Naive thymus-derived CD4-positive, alpha-beta T cell (primary cell): ENCODE data around the gene WDHD1. TPM values are rescaled to one million over a fixed set of nuclear protein-coding genes. Genes with fewer than 3 reads are reported as not detected.
A peak's percentile ranks its signal among the peaks of the same experiment; 100 is the strongest.
"Not testable (repeated sequence)": the region's sequence is repeated elsewhere in the genome, so short reads cannot be mapped to it uniquely, and the experiment has no call there.

Source experiments
- ATAC-seq: fragments of 150-1000 bp; cut with Tn5 transposase; 2 replicates; pipeline ENCODE4 v1.10.0; 2021; ENCODE audit warnings: mild to moderate bottlenecking, moderate library complexity
- CTCF ChIA-PET: fragments of 350-600 bp; sonication (Branson Sonifier 250); formaldehyde crosslinking; loops from one replicate; lab custom pipeline; 2021; ENCODE audit warnings: antibody characterized with exemption; lab: Charles Lee
- POLR2A ChIA-PET: fragments of 350-600 bp; sonication (Branson Sonifier 250); formaldehyde crosslinking; loops from one replicate; lab custom pipeline; 2021; ENCODE audit warnings: antibody characterized with exemption, inconsistent platforms; lab: Charles Lee
- DNase-seq, 9 donors: peaks; one replicate each; pipeline versions ENCODE4 v3.0.0 to v3.0.0-alpha.2; 2020 to 2022; ENCODE audit warnings: mixed read lengths in 1 of 9
- H3K27ac ChIP-seq: one replicate; pipeline ENCODE4 v1.7.0; 2013; ENCODE audit warnings: mild to moderate bottlenecking, low read depth, low read length, moderate library complexity
- H3K27me3 ChIP-seq, 2 donors: one replicate each; pipeline ENCODE4 v1.7.0; 2013; ENCODE audit warnings: low read length in 2 of 2, mild to moderate bottlenecking in 2 of 2, moderate library complexity in 2 of 2; ENCODE audit not compliant: control insufficient read depth in 2 of 2, insufficient read depth in 2 of 2
- H3K36me3 ChIP-seq, 3 experiments: 1 replicate in 2 of 3; 2 replicates in 1 of 3; pipeline ENCODE4 v1.7.0; 2013; ENCODE audit warnings: low read length in 3 of 3, mild to moderate bottlenecking in 3 of 3, moderate library complexity in 1 of 3; ENCODE audit not compliant: insufficient read depth in 3 of 3, control insufficient read depth in 2 of 3
- H3K4me1 ChIP-seq, 2 donors: one replicate each; pipeline ENCODE4 v1.7.0; 2013; ENCODE audit warnings: low read length in 2 of 2, mild to moderate bottlenecking in 2 of 2, moderate library complexity in 1 of 2; ENCODE audit not compliant: control insufficient read depth in 2 of 2, insufficient read depth in 2 of 2
- H3K4me3 ChIP-seq: 2 replicates; pipeline ENCODE4 v1.7.0; 2013; ENCODE audit warnings: mild to moderate bottlenecking, low read length
- H3K9me3 ChIP-seq, 3 experiments: 1 replicate in 2 of 3; 2 replicates in 1 of 3; pipeline ENCODE4 v1.7.0; 2013; ENCODE audit warnings: low read length in 3 of 3; ENCODE audit not compliant: control insufficient read depth in 2 of 3
- H3K27ac Mint-ChIP-seq, 9 donors: one replicate each; pipeline ENCODE4 v1.8.0; 2020 to 2022; ENCODE audit warnings: mixed read lengths in 9 of 9, mild to moderate bottlenecking in 8 of 9, moderate library complexity in 5 of 9, inconsistent platforms in 2 of 9
- H3K27me3 Mint-ChIP-seq, 5 donors: one replicate each; pipeline ENCODE4 v1.8.0; 2021 to 2022; ENCODE audit warnings: mixed read lengths in 5 of 5, mild to moderate bottlenecking in 1 of 5
- H3K36me3 Mint-ChIP-seq, 5 donors: one replicate each; pipeline ENCODE4 v1.8.0; 2020 to 2022; ENCODE audit warnings: mixed read lengths in 5 of 5, mild to moderate bottlenecking in 3 of 5, inconsistent platforms in 1 of 5
- H3K4me1 Mint-ChIP-seq, 7 donors: one replicate each; pipeline ENCODE4 v1.8.0; 2020 to 2022; ENCODE audit warnings: mixed read lengths in 7 of 7, mild to moderate bottlenecking in 3 of 7, inconsistent platforms in 1 of 7
- H3K4me3 Mint-ChIP-seq, 10 donors: one replicate each; pipeline ENCODE4 v1.8.0; 2020 to 2022; ENCODE audit warnings: mild to moderate bottlenecking in 10 of 10, mixed read lengths in 10 of 10, moderate library complexity in 6 of 10, inconsistent platforms in 2 of 10
- H3K9me3 Mint-ChIP-seq, 11 donors: one replicate each; pipeline ENCODE4 v1.8.0; 2020 to 2022; ENCODE audit warnings: mixed read lengths in 11 of 11, mild to moderate bottlenecking in 4 of 11, inconsistent platforms in 1 of 11, moderate library complexity in 1 of 11
- intact Hi-C, 2 donors: fragments of 100-400 bp; cut with micrococcal nuclease; formaldehyde crosslinking; loops; one replicate each; pipeline ENCODE4 v1.15.1; 2023
- polyA plus RNA-seq, 2 donors: library from polyadenylated mRNA; unstranded; fragments of 300-500 nt; fragmentation: Illumina TruSeq; gene quantifications; one replicate each; pipeline ENCODE4 v1.2.3, GENCODE V29; 2021
- total RNA-seq, 6 experiments: library from RNA in 5 of 6; stranded (reverse) in 5 of 6; gene quantifications; 1 replicate in 5 of 6; 2 replicates in 1 of 6; pipeline ENCODE4 v1.2.3 and lab custom pipeline; 2021 to 2026

The WDHD1 gene
- total and polyA plus RNA-seq, 7 experiments from 2014 or later = 1.6 to 26.6 (median 3.3) TPM

GRCh38 chr14:54975856-54976255, 51.0 kb downstream of the WDHD1 start:
- no peak overlapping the region for H3K4me3 ChIP-seq
- peaks cover 0 to 15% (median 7%) of the 10 kb centered on the region in 5 donors for H3K36me3 Mint-ChIP-seq
- no peaks in the 10 kb centered on the region for H3K36me3 ChIP-seq
- H3K27me3 ChIP-seq = no peaks in the 10 kb centered on the region
- intact Hi-C loops = no loop called here
- H3K4me1 Mint-ChIP-seq = peaks cover 0 to 8% (median 0%) of the 10 kb centered on the region in 7 donors
- ATAC-seq = no peak
- no peaks in the 10 kb centered on the region for H3K9me3 Mint-ChIP-seq
- no peak overlapping the region for H3K27ac Mint-ChIP-seq
- no peaks in the 10 kb centered on the region for H3K4me1 ChIP-seq
- ChIA-PET CTCF (no interaction called here), POLR2A (no interaction called here)
- H3K27me3 Mint-ChIP-seq = no peaks in the 10 kb centered on the region
- H3K9me3 ChIP-seq = no peaks in the 10 kb centered on the region
- H3K4me3 Mint-ChIP-seq = no peak overlapping the region
- no peak overlapping the region for H3K27ac ChIP-seq
- DNase-seq = no peak

GRCh38 chr14:54974788-54975414, 52.0 kb downstream of the WDHD1 start:
- Histone ChIP-seq H3K9me3 (no peaks in the 10 kb centered on the region), H3K36me3 (no peaks in the 10 kb centered on the region), H3K27me3 (no peaks in the 10 kb centered on the region), H3K4me3 (no peak overlapping the region), H3K4me1 (no peaks in the 10 kb centered on the region), H3K27ac (no peak overlapping the region)
- H3K4me3 Mint-ChIP-seq = no peak overlapping the region
- no peak overlapping the region for H3K27ac Mint-ChIP-seq
- intact Hi-C loops = no loop called here
- H3K9me3 Mint-ChIP-seq = no peaks in the 10 kb centered on the region
- H3K4me1 Mint-ChIP-seq = peaks cover 0 to 8% (median 0%) of the 10 kb centered on the region in 7 donors
- CTCF ChIA-PET = no interaction called here
- DNase-seq (no peak), ATAC-seq (no peak)
- no peaks in the 10 kb centered on the region for H3K27me3 Mint-ChIP-seq
- peaks cover 0 to 21% (median 14%) of the 10 kb centered on the region in 5 donors for H3K36me3 Mint-ChIP-seq
- POLR2A ChIA-PET = no interaction called here

GRCh38 chr14:54967496-54967895, 59.4 kb downstream of the WDHD1 start:
- Histone ChIP-seq H3K4me1 (no peaks in the 10 kb centered on the region), H3K27me3 (no peaks in the 10 kb centered on the region), H3K36me3 (no peaks in the 10 kb centered on the region), H3K9me3 (no peaks in the 10 kb centered on the region), H3K4me3 (no peak overlapping the region), H3K27ac (no peak overlapping the region)
- Mint-ChIP-seq H3K27ac (no peak overlapping the region), H3K4me1 (peaks cover 0 to 9% (median 0%) of the 10 kb centered on the region in 7 donors), H3K27me3 (no peaks in the 10 kb centered on the region), H3K36me3 (peaks cover 3 to 41% (median 29%) of the 10 kb centered on the region in 5 donors), H3K4me3 (no peak overlapping the region), H3K9me3 (no peaks in the 10 kb centered on the region)
- intact Hi-C loops = no loop called here
- ATAC-seq = no peak
- ChIA-PET CTCF (no interaction called here), POLR2A (no interaction called here)
- no peak for DNase-seq

GRCh38 chr14:54955143-54955542, 71.8 kb downstream of the WDHD1 start:
- Mint-ChIP-seq H3K4me3 (no peak overlapping the region), H3K4me1 (no peaks in the 10 kb centered on the region), H3K36me3 (peaks cover 0 to 45% (median 11%) of the 10 kb centered on the region in 5 donors), H3K27me3 (no peaks in the 10 kb centered on the region), H3K27ac (no peak overlapping the region), H3K9me3 (peaks cover 0 to 4% (median 0%) of the 10 kb centered on the region in 11 donors)
- Histone ChIP-seq H3K9me3 (no peaks in the 10 kb centered on the region), H3K4me1 (no peaks in the 10 kb centered on the region), H3K36me3 (no peaks in the 10 kb centered on the region), H3K27me3 (no peaks in the 10 kb centered on the region), H3K4me3 (no peak overlapping the region), H3K27ac (no peak overlapping the region)
- intact Hi-C loops = no loop called here
- ChIA-PET POLR2A (no interaction called here), CTCF (no interaction called here)
- DNase-seq = no peak
- no peak for ATAC-seq

- H3K4me3 ChIP-seq, intact Hi-C loops, H3K27me3 Mint-ChIP-seq, H3K27ac Mint-ChIP-seq, H3K36me3 ChIP-seq, H3K4me1 ChIP-seq, H3K27me3 ChIP-seq, DNase-seq, H3K4me1 Mint-ChIP-seq, H3K9me3 ChIP-seq, H3K27ac ChIP-seq, POLR2A ChIA-PET, H3K9me3 Mint-ChIP-seq, ATAC-seq, H3K4me3 Mint-ChIP-seq, CTCF ChIA-PET: not testable (repeated sequence)
- peaks cover 4 to 50% (median 12%) of the 10 kb centered on the region in 5 donors for H3K36me3 Mint-ChIP-seq
Measured at GRCh38 chr14:54953609-54954008, 73.3 kb downstream of the WDHD1 start.

GRCh38 chr14:54952803-54953202, 74.1 kb downstream of the WDHD1 start:
- H3K4me1 ChIP-seq, H3K27me3 ChIP-seq, H3K27ac Mint-ChIP-seq, H3K27me3 Mint-ChIP-seq, H3K36me3 ChIP-seq, H3K4me1 Mint-ChIP-seq, H3K4me3 Mint-ChIP-seq, H3K9me3 ChIP-seq, ATAC-seq, DNase-seq, CTCF ChIA-PET, intact Hi-C loops, POLR2A ChIA-PET, H3K9me3 Mint-ChIP-seq, H3K4me3 ChIP-seq, H3K27ac ChIP-seq: not testable (repeated sequence)
- H3K36me3 Mint-ChIP-seq = peaks cover 4 to 52% (median 12%) of the 10 kb centered on the region in 5 donors

- no peak for ATAC-seq
- DNase-seq = peak in 2 of 9 donors; percentile 2 to 9
- Mint-ChIP-seq H3K27me3 (no peaks in the 10 kb centered on the region), H3K4me3 (peak overlapping the region in 1 of 10 donors; percentile 39), H3K9me3 (peaks cover 0 to 9% (median 3%) of the 10 kb centered on the region in 11 donors), H3K27ac (peak overlapping the region in 1 of 9 donors; percentile 42), H3K4me1 (peaks cover 0 to 12% (median 8%) of the 10 kb centered on the region in 7 donors), H3K36me3 (peaks cover 4 to 40% (median 17%) of the 10 kb centered on the region in 5 donors)
- H3K27ac ChIP-seq = no peak overlapping the region
- POLR2A ChIA-PET = no interaction called here
- H3K4me3 ChIP-seq = no peak overlapping the region
- intact Hi-C loops = no loop called here
- no peaks in the 10 kb centered on the region for H3K27me3 ChIP-seq
- CTCF ChIA-PET = no interaction called here
- no peaks in the 10 kb centered on the region for H3K9me3 ChIP-seq
- no peaks in the 10 kb centered on the region for H3K36me3 ChIP-seq
- peaks cover 0 to 9% of the 10 kb centered on the region in 2 donors for H3K4me1 ChIP-seq
Measured at GRCh38 chr14:54947230-54947629, 79.7 kb downstream of the WDHD1 start.
